NB4 (cell line): Measurements from ENCODE around the gene CIP2A.

Source experiments
- DNase-seq: peaks from one replicate; pipeline ENCODE4 v3.0.0; 2010; ENCODE audit warnings: low read depth
- H3K4me3 ChIP-seq: one replicate; pipeline ENCODE4 v1.5.1; 2011; ENCODE audit warnings: mild to moderate bottlenecking, low read depth, low read length, moderate library complexity
- MYC ChIP-seq: IDR thresholded peaks from 2 replicates; pipeline ENCODE4 v1.6.1; 2011; ENCODE audit warnings: low read depth, low read length
- POLR2A ChIP-seq: IDR thresholded peaks from 2 replicates; pipeline ENCODE4 v1.6.1; 2011; ENCODE audit warnings: mild to moderate bottlenecking; ENCODE audit not compliant: insufficient read length; ENCODE audit errors: extremely low read depth
- TF ChIP-seq, protein P1 (sequence below): IDR thresholded peaks from 2 replicates; pipeline ENCODE4 v1.6.1; 2011; ENCODE audit warnings: low read depth, low read length
- TF ChIP-seq, protein P2 (sequence below): IDR thresholded peaks from one replicate; pipeline ENCODE4 v1.5.1; 2012; ENCODE audit warnings: low read depth, low read length

CIP2A gene

DNA sequence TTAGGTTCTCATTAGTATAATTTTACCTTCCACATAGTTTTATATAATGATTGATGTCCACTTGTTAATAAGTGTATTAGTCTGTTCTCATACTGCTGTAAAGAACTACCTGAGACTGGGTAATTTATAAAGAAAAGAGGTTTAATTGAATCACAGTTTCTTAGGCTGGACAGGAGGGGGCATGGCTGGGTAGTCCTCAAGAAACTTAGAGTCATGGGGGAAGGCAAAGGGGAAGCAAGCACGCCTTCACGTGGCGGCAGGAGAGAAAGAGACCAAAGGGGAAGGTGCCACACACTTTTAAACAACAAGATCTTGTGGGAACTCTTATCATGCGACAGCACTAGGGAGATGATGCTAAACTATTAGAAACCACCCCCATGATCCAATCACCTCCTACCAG lies 19.5 kb upstream of the CIP2A start:
- DNase-seq, result no peak
- no peak for TF ChIP-seq POLR2A
- TF ChIP-seq, protein P1, sequence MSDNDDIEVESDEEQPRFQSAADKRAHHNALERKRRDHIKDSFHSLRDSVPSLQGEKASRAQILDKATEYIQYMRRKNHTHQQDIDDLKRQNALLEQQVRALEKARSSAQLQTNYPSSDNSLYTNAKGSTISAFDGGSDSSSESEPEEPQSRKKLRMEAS, result no peak
- TF ChIP-seq MYC, result no peak
- H3K4me3 ChIP-seq, result no peak overlapping the region

DNA sequence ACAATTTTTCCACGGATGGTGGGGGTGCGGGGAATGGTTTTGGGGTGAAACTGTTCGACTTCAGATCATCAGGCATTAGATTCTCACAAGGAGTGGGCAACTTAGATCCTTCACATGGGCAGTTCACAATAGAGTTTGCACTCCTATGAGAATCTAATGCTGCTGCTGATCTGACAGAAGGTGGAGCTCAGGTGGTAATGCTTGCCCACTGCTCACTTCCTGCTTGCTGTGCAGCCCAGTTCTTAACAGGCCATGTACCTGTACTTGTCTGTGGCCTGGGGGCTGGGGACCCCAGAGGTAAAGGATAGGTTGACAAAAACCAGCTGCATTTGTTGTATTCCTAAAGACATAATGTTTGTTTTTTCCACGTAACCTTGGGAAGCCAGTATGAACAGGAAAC lies 16.3 kb upstream of the CIP2A start:
- TF ChIP-seq POLR2A, result no peak
- TF ChIP-seq, protein P1, result no peak
- no peak for TF ChIP-seq MYC
- TF ChIP-seq, protein P2, sequence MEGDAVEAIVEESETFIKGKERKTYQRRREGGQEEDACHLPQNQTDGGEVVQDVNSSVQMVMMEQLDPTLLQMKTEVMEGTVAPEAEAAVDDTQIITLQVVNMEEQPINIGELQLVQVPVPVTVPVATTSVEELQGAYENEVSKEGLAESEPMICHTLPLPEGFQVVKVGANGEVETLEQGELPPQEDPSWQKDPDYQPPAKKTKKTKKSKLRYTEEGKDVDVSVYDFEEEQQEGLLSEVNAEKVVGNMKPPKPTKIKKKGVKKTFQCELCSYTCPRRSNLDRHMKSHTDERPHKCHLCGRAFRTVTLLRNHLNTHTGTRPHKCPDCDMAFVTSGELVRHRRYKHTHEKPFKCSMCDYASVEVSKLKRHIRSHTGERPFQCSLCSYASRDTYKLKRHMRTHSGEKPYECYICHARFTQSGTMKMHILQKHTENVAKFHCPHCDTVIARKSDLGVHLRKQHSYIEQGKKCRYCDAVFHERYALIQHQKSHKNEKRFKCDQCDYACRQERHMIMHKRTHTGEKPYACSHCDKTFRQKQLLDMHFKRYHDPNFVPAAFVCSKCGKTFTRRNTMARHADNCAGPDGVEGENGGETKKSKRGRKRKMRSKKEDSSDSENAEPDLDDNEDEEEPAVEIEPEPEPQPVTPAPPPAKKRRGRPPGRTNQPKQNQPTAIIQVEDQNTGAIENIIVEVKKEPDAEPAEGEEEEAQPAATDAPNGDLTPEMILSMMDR, result no peak
- H3K4me3 ChIP-seq, result no peak overlapping the region
- DNase-seq, result no peak

DNA sequence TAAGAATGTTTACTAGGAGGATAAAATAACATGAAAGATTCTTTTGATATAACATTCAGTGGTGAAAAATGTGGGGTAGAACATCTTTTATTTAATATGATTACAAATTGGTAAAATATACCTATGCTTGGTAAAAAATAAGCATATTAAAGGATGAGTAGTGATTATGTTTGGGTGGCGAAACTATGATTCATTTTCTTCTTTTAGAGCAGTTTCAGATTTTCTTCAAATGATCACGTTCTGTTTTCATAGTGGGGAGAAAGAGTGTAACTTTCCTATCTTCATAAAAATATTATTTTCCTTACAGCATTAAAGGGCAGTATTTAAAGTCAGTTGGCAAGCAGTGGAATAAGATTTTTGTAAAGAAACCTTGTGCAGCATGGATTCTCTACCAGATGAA lies 15.8 kb upstream of the CIP2A start:
- DNase-seq, result no peak
- TF ChIP-seq POLR2A (no peak), MYC (no peak)
- TF ChIP-seq, protein P2, result no peak
- TF ChIP-seq, protein P1, result no peak
- no peak overlapping the region for H3K4me3 ChIP-seq

DNA sequence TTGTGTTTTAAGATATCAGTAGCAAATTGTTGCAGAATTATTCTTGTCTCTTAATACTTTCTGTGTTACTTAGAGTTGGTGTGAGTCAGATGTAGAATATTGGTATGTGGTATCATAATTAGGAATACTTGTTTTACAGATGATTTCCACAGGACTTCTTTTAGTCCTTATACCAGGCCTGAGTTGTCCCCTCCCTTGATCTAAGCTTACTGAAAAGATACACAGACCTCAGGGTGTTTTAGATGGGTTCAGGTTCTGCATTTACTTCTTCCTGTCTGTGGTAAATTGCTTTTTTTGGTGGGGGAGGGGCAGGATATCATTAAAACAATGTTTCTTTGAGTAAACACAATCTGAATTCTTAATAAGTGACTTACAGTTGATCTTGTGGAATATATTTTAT lies 14.5 kb upstream of the CIP2A start:
- TF ChIP-seq, protein P1, result no peak
- TF ChIP-seq POLR2A, result no peak
- TF ChIP-seq, protein P2, result no peak
- TF ChIP-seq MYC, result no peak
- H3K4me3 ChIP-seq, result no peak overlapping the region
- peak; percentile 32 for DNase-seq

DNA sequence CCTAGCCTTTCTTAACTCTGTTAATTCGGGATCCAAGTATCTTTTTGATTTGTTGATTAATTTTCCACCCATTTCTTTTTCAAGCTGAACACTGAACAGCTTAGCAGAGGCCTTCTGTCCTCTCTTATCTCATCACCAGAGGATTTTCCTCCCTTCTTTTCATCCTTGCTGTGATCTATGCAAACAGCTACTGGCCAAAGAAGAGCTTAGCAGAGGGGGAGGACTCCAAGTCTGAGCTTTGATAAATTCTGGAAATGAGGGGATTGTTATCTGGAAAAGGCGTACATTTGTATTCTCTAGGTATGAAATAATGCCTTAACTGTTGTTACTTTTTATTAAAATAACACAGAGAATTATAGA lies 13.7 kb upstream of the CIP2A start:
- no peak overlapping the region for H3K4me3 ChIP-seq
- TF ChIP-seq POLR2A (no peak), MYC (no peak)
- TF ChIP-seq, protein P1, result no peak
- TF ChIP-seq, protein P2, result no peak
- no peak for DNase-seq

DNA sequence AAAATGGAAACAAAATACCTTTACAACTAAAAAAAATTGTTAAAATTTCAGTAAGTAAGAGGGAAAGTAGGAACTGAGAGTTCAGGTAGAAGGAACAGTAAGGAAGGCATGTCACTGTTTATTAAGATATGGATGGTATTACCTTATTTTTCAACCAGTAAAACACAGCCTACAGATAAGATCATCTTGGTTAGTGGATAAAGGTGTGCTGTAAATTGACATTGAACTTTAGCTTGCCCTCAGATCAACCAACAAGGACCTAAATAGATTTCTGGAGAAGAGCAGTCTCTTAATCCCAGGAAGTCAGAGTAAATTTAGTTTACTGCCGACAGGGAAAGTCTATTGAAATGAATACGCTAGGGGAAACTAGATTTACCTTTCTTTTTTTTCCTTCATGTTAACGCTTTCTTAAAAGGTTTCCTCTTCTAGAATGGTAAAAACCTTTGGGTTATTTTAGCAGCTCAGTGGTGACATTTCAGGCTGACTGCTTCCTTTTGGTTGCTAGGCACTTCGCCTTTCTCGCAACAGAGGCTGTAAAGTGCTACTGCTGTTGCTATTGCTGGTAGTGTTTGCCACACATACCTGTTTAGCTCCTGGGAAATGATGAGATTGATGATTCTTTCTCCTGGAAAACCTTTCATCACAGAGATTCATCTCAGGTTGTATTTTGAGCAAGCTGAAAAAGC lies 13.2 kb upstream of the CIP2A start:
- no peak for TF ChIP-seq MYC
- TF ChIP-seq, protein P1, result no peak
- TF ChIP-seq, protein P2, result no peak
- TF ChIP-seq POLR2A, result no peak
- no peak overlapping the region for H3K4me3 ChIP-seq
- no peak for DNase-seq
